T-cell (primary cell): ENCODE measurements around the gene BRS3. TPM values are rescaled to one million over a fixed set of nuclear protein-coding genes. Genes with fewer than 3 reads are reported as not detected.
A peak's percentile ranks its signal among the peaks of the same experiment; 100 is the strongest.

Source experiments
- ATAC-seq, 4 experiments: fragments of 200-7000 bp in 3 of 4; fragments of 150-1000 bp in 1 of 4; cut with Tn5 transposase; replicated peaks in 1 of 4; 1 replicate in 3 of 4; 2 replicates in 1 of 4; pipeline ENCODE4 v1.10.0; 2021; ENCODE audit warnings: moderate library complexity in 3 of 4, mild to moderate bottlenecking in 2 of 4, moderate number of reproducible peaks in 1 of 4
- CTCF ChIA-PET, 2 donors: fragments of 300-600 bp; sonication (Branson Sonifier 250); formaldehyde crosslinking; loops; one replicate each; lab custom pipeline; 2022; ENCODE audit warnings: antibody characterized with exemption in 2 of 2; lab: Charles Lee
- POLR2A ChIA-PET, 2 donors: fragments of 300-600 bp; sonication (Branson Sonifier 250); formaldehyde crosslinking; loops; one replicate each; lab custom pipeline; 2022; ENCODE audit warnings: antibody characterized with exemption in 2 of 2; lab: Charles Lee
- DNase-seq, 35 experiments: peaks; one replicate each; pipeline versions ENCODE4 v3.0.0 to v3.0.0-alpha.2; 2013 to 2023
- H3K27ac ChIP-seq: one replicate; pipeline ENCODE4 v1.5.1; 2013; ENCODE audit warnings: low read length
- H3K27me3 ChIP-seq, 2 experiments: replicated peaks in 1 of 2; 1 replicate in 1 of 2; 2 replicates in 1 of 2; pipeline versions ENCODE4 v1.6.1 to v1.7.0; 2013; ENCODE audit warnings: low read length in 1 of 2, mixed read lengths in 1 of 2; ENCODE audit not compliant: control insufficient read depth in 2 of 2, insufficient read depth in 2 of 2; ENCODE audit errors: extremely low read depth in 1 of 2
- H3K36me3 ChIP-seq, 2 donors: 1 replicate in 1 of 2; 2 replicates in 1 of 2; pipeline versions ENCODE4 v1.6.1 to v1.7.0; 2013; ENCODE audit warnings: low read length in 1 of 2; ENCODE audit not compliant: control insufficient read depth in 2 of 2, insufficient read depth in 1 of 2; ENCODE audit errors: extremely low read depth in 1 of 2
- H3K4me1 ChIP-seq, 2 experiments: 1 replicate in 1 of 2; 2 replicates in 1 of 2; pipeline versions ENCODE4 v1.6.1 to v1.7.0; 2013; ENCODE audit warnings: low read length in 2 of 2, mixed read lengths in 1 of 2; ENCODE audit not compliant: insufficient read depth in 2 of 2, control insufficient read depth in 1 of 2; ENCODE audit errors: extremely low read depth in 1 of 2
- H3K4me3 ChIP-seq, 2 donors: 1 replicate in 1 of 2; 2 replicates in 1 of 2; pipeline versions ENCODE4 v1.5.1 to v1.7.0; 2013; ENCODE audit warnings: mild to moderate bottlenecking in 2 of 2, low read length in 1 of 2, moderate library complexity in 1 of 2; ENCODE audit not compliant: control insufficient read depth in 1 of 2; ENCODE audit errors: extremely low read depth in 1 of 2
- H3K9me3 ChIP-seq: 2 replicates; pipeline ENCODE4 v1.7.0; 2013
- H3K27ac Mint-ChIP-seq, 2 donors: one replicate each; pipeline ENCODE4 v1.8.0; 2020 to 2021; ENCODE audit warnings: mild to moderate bottlenecking in 2 of 2, mixed read lengths in 2 of 2
- H3K27me3 Mint-ChIP-seq, 2 donors: one replicate each; pipeline ENCODE4 v1.8.0; 2021 to 2022; ENCODE audit warnings: mixed read lengths in 2 of 2
- H3K36me3 Mint-ChIP-seq: one replicate; pipeline ENCODE4 v1.8.0; 2021; ENCODE audit warnings: mixed read lengths
- H3K4me1 Mint-ChIP-seq, 3 donors: one replicate each; pipeline ENCODE4 v1.8.0; 2020 to 2022; ENCODE audit warnings: mixed read lengths in 3 of 3, mild to moderate bottlenecking in 1 of 3
- H3K4me3 Mint-ChIP-seq, 3 donors: one replicate each; pipeline ENCODE4 v1.8.0; 2020 to 2022; ENCODE audit warnings: mild to moderate bottlenecking in 3 of 3, mixed read lengths in 3 of 3, moderate library complexity in 3 of 3
- H3K9me3 Mint-ChIP-seq, 3 donors: one replicate each; pipeline ENCODE4 v1.8.0; 2020 to 2022; ENCODE audit warnings: mixed read lengths in 3 of 3
- WGBS: methylation state at CpG from one replicate; pipeline ENCODE4 v1.1.5; 2013; ENCODE audit warnings: missing lambda C conversion rate; ENCODE audit not compliant: insufficient coverage; 5-methylcytosine and 5-hydroxymethylcytosine counted together
- total RNA-seq, 35 experiments: library from RNA in 6 of 35; stranded (reverse) in 6 of 35; fragments of 120-200 nt in 1 of 35; gene quantifications; one replicate each; pipeline versions ENCODE4 v1.2.1 to v1.2.4 and lab custom pipeline; 2013 to 2026

BRS3 gene
- total RNA-seq, 5 donors from 2014 or later (not counting 1 experiment from before 2014, with no cell fraction given), result not detected

- Histone ChIP-seq H3K4me1 (peaks cover 0 to 4% of the 10 kb centered on the region in 2 experiments), H3K4me3 (no peak overlapping the region), H3K36me3 (no peaks in the 10 kb centered on the region), H3K27me3 (no peaks in the 10 kb centered on the region), H3K9me3 (no peaks in the 10 kb centered on the region), H3K27ac (no peak overlapping the region)
- Mint-ChIP-seq H3K4me1 (peaks cover 15 to 26% (median 23%) of the 10 kb centered on the region in 3 donors), H3K9me3 (no peaks in the 10 kb centered on the region), H3K4me3 (no peak overlapping the region), H3K36me3 (no peaks in the 10 kb centered on the region), H3K27me3 (peaks cover 0 to 26% of the 10 kb centered on the region in 2 donors), H3K27ac (no peak overlapping the region)
- 90% methylated on average over 2 of the region's 5 CpGs for WGBS
- DNase-seq (no peak), ATAC-seq (no peak)
- CTCF ChIA-PET, result no interaction called here
- POLR2A ChIA-PET, result no interaction called here
Observed at GRCh38 chrX:136540226-136540625, 52.5 kb downstream of the BRS3 start.

- H3K36me3 Mint-ChIP-seq, result no peaks in the 10 kb centered on the region
- no peaks in the 10 kb centered on the region for H3K9me3 ChIP-seq
- no peak overlapping the region for H3K27ac ChIP-seq
- peaks cover 4 to 14% of the 10 kb centered on the region in 2 experiments for H3K4me1 ChIP-seq
- ATAC-seq (no peak), DNase-seq (no peak)
- peaks cover 26 to 36% (median 34%) of the 10 kb centered on the region in 3 donors for H3K4me1 Mint-ChIP-seq
- H3K9me3 Mint-ChIP-seq, result no peaks in the 10 kb centered on the region
- no peaks in the 10 kb centered on the region for H3K36me3 ChIP-seq
- ChIA-PET POLR2A (no interaction called here), CTCF (no interaction called here)
- no peak overlapping the region for H3K4me3 Mint-ChIP-seq
- WGBS, result no CpG with 5 or more reads among the region's 3 CpGs
- no peaks in the 10 kb centered on the region for H3K27me3 ChIP-seq
- no peak overlapping the region for H3K4me3 ChIP-seq
- H3K27ac Mint-ChIP-seq, result no peak overlapping the region
- H3K27me3 Mint-ChIP-seq, result peaks cover 0 to 25% of the 10 kb centered on the region in 2 donors
Observed at GRCh38 chrX:136541294-136541693, 53.5 kb downstream of the BRS3 start.

GRCh38 chrX:136542281-136542680 is 54.5 kb downstream of the BRS3 start:
- H3K9me3 Mint-ChIP-seq, result no peaks in the 10 kb centered on the region
- no peaks in the 10 kb centered on the region for H3K36me3 Mint-ChIP-seq
- Histone ChIP-seq H3K9me3 (no peaks in the 10 kb centered on the region), H3K27ac (no peak overlapping the region), H3K4me3 (no peak overlapping the region), H3K27me3 (no peaks in the 10 kb centered on the region), H3K36me3 (no peaks in the 10 kb centered on the region), H3K4me1 (peaks cover 4 to 22% of the 10 kb centered on the region in 2 experiments)
- H3K27me3 Mint-ChIP-seq, result peaks cover 0 to 22% of the 10 kb centered on the region in 2 donors
- no peak overlapping the region for H3K4me3 Mint-ChIP-seq
- H3K27ac Mint-ChIP-seq, result peak overlapping the region in 1 of 2 donors; percentile 36
- POLR2A ChIA-PET, result interaction anchor here (0.6 to 0.7 kb wide), 2 partner anchors 46 to 139 kb away, joined by 3 read pairs; no protein-coding TSS in a partner anchor
- peak in 3 of 4 experiments; percentile 50 to 77 (median 51) for ATAC-seq
- H3K4me1 Mint-ChIP-seq, result peaks cover 36 to 46% (median 44%) of the 10 kb centered on the region in 3 donors
- no CpG with 5 or more reads among the region's 7 CpGs for WGBS
- DNase-seq, result peak in 3 of 35 experiments; percentile 1 to 12 (median 1)
- CTCF ChIA-PET, result no interaction called here

Other genes starting within 250 kb of the BRS3 start
- 10 to 100 TPM in 2 of 5 donors, 1 to 10 TPM in 3; 6.5 to 10.5 (median 9.7) TPM for gene MAP7D3, start 236.5 kb upstream of the BRS3 start, total RNA-seq
- gene ADGRG4, start 187.0 kb upstream of the BRS3 start, total RNA-seq, result not detected
- 10 to 100 TPM; 27.2 to 32.2 (median 28.8) TPM for gene HTATSF1, start 9.6 kb downstream of the BRS3 start, total RNA-seq
- gene VGLL1, start 44.3 kb downstream of the BRS3 start, total RNA-seq, result not detected
- 10 to 100 TPM; 23.8 to 38.4 (median 37.1) TPM for gene CD40LG, start 160.2 kb downstream of the BRS3 start, total RNA-seq